HL-60 (cell line): ENCODE measurements around the gene NUMB.

Source experiments
- CTCF ChIP-seq: IDR thresholded peaks from one replicate; pipeline ENCODE4 v1.5.1; 2011; ENCODE audit warnings: low read length, control low read depth, inconsistent platforms; ENCODE audit not compliant: insufficient read depth
- POLR2AphosphoS5 ChIP-seq: IDR thresholded peaks from 2 replicates; pipeline ENCODE4 v1.6.1; 2012; ENCODE audit warnings: low read depth

- TF ChIP-seq CTCF: no peak
- no peak for TF ChIP-seq POLR2AphosphoS5
Observed at GRCh38 chr14:73503648-73504047, 45.3 kb upstream of the NUMB start.
